Omental fat pad (tissue), 4 donors: Measurements from ENCODE around the gene RALGAPB. TPM values are rescaled to one million over a fixed set of nuclear protein-coding genes. Genes with fewer than 3 reads are reported as not detected.

Source experiments
- ATAC-seq: fragments of 150-250 bp; one replicate; pipeline ENCODE4 v1.9.1; 2016; ENCODE audit warnings: mild to moderate bottlenecking, moderate library complexity; ENCODE audit not compliant: low FRiP score
- DNase-seq: peaks from one replicate; pipeline ENCODE4 v3.0.0-alpha.2; 2019; ENCODE audit warnings: low spot score
- CTCF ChIP-seq, 3 donors: fragments of 450-650 bp; IDR thresholded peaks; one replicate each; pipeline ENCODE4 v1.5.1; 2016 to 2017; ENCODE audit warnings: antibody characterized with exemption in 3 of 3, mild to moderate bottlenecking in 3 of 3, moderate library complexity in 2 of 3
- total RNA-seq, 4 donors: library from RNA; depleted of rRNA; stranded (reverse); fragments of >200 nt; gene quantifications; one replicate each; pipeline ENCODE4 v1.1.0, GENCODE V29; 2016

Gene RALGAPB
- total RNA-seq, 4 donors from 2014 or later = 27.1 to 39.9 (median 32.3) TPM

GRCh38 chr20:38514185-38514584, 41.5 kb downstream of the RALGAPB start:
- DNase-seq = no peak
- no peak for TF ChIP-seq CTCF (IDR thresholded peaks at IDR 0.05)
- no peak for ATAC-seq

- TF ChIP-seq CTCF (IDR thresholded peaks at IDR 0.05) = no peak
- DNase-seq = no peak
- ATAC-seq = no peak
Measured at GRCh38 chr20:38514947-38515346, 42.3 kb downstream of the RALGAPB start.

GRCh38 chr20:38515631-38516030, 43.0 kb downstream of the RALGAPB start:
- DNase-seq = no peak
- no peak for TF ChIP-seq CTCF (IDR thresholded peaks at IDR 0.05)
- ATAC-seq = no peak

- ATAC-seq (no peak), DNase-seq (no peak)
- TF ChIP-seq CTCF (IDR thresholded peaks at IDR 0.05) = no peak
Measured at GRCh38 chr20:38519426-38519825, 46.8 kb downstream of the RALGAPB start.

- DNase-seq (no peak), ATAC-seq (no peak)
- no peak for TF ChIP-seq CTCF (IDR thresholded peaks at IDR 0.05)
Measured at GRCh38 chr20:38520261-38520660, 47.6 kb downstream of the RALGAPB start.

GRCh38 chr20:38523697-38524096, 51.1 kb downstream of the RALGAPB start:
- DNase-seq = no peak
- no peak for ATAC-seq
- TF ChIP-seq CTCF (IDR thresholded peaks at IDR 0.05) = no peak

GRCh38 chr20:38528167-38528566, 55.5 kb downstream of the RALGAPB start:
- no peak for TF ChIP-seq CTCF (IDR thresholded peaks at IDR 0.05)
- no peak for DNase-seq
- no peak for ATAC-seq
